IPS DF 4.7 (cell line): ENCODE data around the gene KRI1.
"Not testable (repeated sequence)": the region's sequence is repeated elsewhere in the genome, so short reads cannot be mapped to it uniquely, and the experiment has no call there.

Source experiments
- DNase-seq: peaks from one replicate; pipeline ENCODE4 v3.0.0-alpha.2; 2013; ENCODE audit warnings: low spot score; ENCODE audit errors: extremely low read depth

Gene KRI1

GRCh38 chr19:10550336-10550735 lies 15.5 kb downstream of the KRI1 start:
- DNase-seq: no peak

DNA sequence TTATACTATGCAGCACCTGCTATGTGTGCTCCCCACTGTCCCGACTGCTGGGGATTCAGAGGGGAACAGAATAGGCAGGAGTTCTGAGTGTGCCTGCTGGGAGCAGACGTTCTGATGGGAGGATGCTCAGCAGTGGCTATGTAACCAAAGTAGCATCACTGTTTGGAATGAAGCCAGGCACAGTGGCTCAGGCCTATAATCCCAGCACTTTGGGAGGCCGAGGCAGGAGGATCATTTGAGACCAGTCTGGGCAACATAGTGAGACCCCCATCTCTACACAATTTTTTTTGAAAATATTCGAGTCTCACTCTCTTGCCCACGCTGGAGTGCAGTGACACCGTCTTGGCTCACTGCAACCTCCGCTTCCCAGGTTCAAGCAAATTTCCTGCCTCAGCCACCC lies 16.1 kb downstream of the KRI1 start:
- no peak for DNase-seq

DNA sequence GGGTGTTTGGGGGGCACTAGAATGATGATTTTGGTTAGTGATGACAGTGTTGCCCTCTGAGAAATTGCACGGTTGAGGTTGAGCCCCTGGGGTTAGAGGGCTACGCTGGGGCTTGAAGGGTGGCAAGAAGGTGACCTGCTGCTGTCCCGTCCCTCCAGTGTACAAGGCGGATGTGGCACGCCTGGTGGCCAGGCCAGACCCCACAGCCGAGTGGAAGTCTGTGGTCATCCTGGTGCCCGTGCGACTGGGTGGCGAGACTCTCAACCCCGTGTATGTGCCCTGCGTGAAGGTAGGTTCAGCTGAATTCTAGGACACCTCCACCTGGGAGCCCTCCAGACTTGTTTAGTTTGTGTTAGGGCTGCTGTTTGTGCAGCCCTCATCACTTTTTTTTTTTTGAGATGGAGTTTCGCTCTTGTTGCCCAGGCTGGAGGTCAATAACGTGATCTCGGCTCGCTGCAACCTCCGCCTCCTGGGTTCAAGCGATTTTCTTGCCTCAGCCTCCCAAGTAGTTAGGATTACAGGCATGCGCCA lies 17.0 kb downstream of the KRI1 start:
- no peak for DNase-seq

GRCh38 chr19:10546817-10547216 lies 19.0 kb downstream of the KRI1 start:
- no peak for DNase-seq

GRCh38 chr19:10544753-10545251 lies 21.0 kb downstream of the KRI1 start:
- no peak for DNase-seq

DNA sequence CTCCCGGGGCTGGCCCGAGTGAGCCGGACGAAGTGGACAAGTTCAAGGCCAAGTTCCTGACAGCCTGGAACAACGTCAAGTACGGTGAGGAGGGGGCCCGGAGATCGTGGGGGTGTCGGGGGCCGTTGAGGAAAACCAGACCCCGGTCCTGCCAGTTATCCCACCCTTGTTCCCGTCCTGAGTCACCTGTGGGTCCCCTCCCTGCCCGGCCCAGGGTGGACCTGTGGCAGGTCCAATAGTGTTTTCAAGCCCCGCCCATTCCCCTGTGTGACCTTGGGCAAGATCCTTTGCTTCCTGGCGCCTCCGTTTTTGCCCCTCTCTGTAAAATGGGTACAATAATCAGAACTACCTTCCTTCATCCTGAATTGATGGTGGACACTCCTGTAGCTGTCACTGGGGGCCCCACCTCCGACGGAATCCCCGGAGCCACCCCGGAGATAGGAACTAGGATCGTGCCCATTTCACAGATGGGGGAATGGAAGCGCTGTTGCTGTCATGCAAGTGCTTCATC lies 21.5 kb downstream of the KRI1 start:
- DNase-seq: no peak

GRCh38 chr19:10543420-10544241 lies 22.2 kb downstream of the KRI1 start, which contains the start of gene ATG4D:
TSS of gene ATG4D (plus strand) at chr19:10543904. CDS start at chr19:10544091, 187 bp downstream.
- DNase-seq: no peak

- no peak for DNase-seq
Measured at GRCh38 chr19:10543059-10543419, 22.8 kb downstream of the KRI1 start.

DNA sequence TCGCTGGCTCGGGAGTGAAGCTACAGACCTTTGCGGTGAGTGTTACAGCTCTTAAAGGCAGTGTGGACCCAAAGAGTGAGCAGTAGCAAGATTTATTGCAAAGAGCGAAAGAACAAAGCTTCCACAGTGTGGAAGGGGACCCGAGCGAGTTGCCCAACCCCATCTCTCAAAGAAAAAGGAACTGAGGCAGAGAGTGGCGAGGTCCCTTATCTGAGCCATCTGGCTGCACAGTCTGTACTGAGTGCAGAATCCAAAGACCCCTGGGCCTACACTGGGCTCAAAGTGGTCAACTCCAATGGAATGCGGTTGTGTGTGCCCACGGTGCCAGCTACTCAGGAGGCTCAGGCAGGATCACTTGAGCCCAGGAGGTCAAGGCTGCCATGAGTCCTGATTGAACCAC lies 26.8 kb downstream of the KRI1 start:
- DNase-seq: not testable (repeated sequence)

GRCh38 chr19:10538204-10538983 lies 27.4 kb downstream of the KRI1 start:
- no peak for DNase-seq

- no peak for DNase-seq
Measured at GRCh38 chr19:10537668-10538067, 28.1 kb downstream of the KRI1 start.

GRCh38 chr19:10535613-10536012 lies 30.2 kb downstream of the KRI1 start:
- DNase-seq: no peak

DNA sequence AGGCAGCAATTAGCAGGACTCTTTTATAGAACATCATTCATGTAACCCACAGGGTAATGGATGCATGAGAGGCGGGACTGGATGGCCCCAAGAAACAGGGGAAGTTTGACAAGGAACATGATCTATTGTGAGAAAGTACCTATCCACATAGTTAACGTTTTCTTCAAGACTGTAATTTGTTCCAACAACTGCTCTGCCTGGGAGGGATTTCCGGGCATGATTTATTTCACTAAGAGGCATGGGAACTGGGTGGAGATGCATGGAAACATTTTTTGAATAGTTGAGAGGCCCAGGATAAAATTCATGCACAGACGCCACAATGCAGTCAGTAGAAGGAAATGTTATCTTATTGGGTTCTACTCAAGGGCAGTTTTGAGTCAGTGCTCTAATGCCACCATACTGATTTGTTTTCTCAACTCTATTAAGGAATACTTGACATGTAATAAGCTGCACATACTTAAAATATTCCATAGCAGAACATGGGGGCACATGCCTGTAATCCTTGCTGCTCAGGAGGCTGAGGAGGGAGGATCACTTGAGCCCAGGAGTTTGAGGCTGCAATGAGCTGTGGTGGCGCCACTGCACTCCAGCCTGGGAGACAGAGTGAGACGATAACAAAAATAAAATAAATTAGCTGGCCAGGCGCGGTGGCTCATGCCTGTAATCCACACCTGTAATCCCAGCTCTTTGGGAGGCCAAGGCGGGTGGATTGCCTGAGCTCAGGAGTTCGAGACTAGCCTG lies 32.0 kb downstream of the KRI1 start:
- DNase-seq: no peak

GRCh38 chr19:10532457-10532856 lies 33.4 kb downstream of the KRI1 start:
- DNase-seq: no peak

- DNase-seq: not testable (repeated sequence)
Measured at GRCh38 chr19:10526887-10527286, 38.9 kb downstream of the KRI1 start.

DNA sequence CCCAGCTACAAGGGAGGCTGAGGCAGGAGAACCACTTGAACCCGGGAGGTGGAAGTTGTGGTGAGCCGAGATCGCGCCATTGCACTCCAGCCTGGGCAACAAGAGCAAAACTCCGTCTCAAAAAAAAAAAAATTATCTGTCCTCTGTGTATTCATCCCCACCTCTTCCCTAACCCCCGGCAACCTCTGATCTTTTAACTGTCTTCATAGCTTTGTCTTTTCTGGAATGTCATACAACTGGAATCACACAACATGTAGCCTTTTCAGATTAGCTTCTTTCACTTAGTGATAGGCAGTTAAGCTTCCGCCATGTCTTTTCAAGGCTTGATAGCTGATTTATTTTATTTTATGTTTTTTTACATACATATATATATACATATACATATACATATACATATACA lies 40.2 kb downstream of the KRI1 start:
- DNase-seq: no peak

DNA sequence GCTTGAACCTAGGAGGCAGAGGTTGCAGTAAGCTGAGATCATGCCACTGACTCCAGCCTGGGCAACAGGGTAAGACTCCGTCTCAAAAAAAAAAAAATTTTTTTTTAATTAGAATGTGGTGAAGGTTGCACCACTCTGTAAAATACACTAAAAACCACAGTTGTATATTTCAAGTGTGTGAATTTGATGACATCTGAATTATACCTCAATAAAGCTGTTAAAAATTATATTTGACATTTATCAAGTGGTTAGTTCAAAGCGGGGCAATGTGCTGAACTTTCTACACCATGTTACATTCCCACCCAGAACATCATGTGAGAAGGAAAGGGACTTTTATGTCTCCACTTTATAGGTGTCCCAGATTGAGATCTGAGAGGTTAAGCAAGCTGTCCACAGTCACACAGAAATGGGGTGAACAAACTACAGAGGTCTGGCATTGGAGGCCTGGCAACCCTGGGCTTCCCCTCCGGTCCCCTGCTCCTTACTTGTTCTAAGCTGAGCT lies 42.6 kb downstream of the KRI1 start:
- DNase-seq: no peak

DNA sequence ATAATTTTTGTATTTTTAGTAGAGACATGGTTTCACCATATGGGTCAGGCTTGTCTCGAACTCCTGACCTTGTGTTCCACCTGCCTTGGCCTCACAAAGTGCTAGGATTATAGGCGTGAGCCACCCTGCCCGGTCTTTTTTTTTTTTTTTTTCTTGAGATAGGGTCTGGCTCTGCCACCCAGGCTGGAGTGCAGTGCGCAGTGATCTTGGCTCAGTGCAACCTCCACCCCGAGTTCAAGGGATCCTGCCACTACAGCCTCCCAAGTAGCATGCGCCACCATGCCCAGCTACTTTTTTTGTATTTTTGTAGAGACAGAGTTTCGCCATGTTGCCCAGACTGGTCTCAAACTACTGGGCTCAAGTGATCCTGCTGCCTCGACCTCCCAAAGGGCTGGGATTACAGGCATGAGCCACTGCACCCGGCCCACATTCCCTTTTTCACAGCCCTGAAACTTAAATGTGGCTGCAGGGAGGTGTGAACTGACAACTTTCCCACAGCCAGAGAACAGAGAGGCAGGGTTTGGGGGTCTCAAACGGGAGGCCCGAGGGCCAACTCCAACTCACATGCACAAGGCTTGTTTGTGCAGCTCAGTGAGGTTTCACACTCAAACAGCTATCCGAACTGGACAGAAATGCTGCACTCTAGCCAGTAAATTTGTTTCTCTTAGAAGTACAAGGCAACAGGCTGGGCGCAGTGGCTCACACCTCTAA lies 44.2 kb downstream of the KRI1 start:
- no peak for DNase-seq

- no peak for DNase-seq
Measured at GRCh38 chr19:10520652-10521318, 45.0 kb downstream of the KRI1 start.

- DNase-seq: no peak
Measured at GRCh38 chr19:10519421-10519820, 46.4 kb downstream of the KRI1 start.
